D721Med (cell line): ENCODE measurements around the gene KMT2B.
"Not testable (repeated sequence)": the region's sequence is repeated elsewhere in the genome, so short reads cannot be mapped to it uniquely, and the experiment has no call there.

Experiments used
- DNase-seq: peaks from one replicate; pipeline ENCODE4 v3.0.0; 2011; ENCODE audit warnings: low spot score; ENCODE audit not compliant: insufficient read length
- FAIRE-seq: peaks from 2 replicates; lab custom pipeline; 2011; peaks lifted over from hg19 to GRCh38; lab: Jason Lieb, UNC
- CTCF ChIP-seq: IDR thresholded peaks from 2 replicates; pipeline ENCODE4 v1.5.1; 2012; ENCODE audit warnings: mild to moderate bottlenecking, control low read depth; ENCODE audit not compliant: insufficient read depth; ENCODE audit errors: missing control alignments

The KMT2B gene

GRCh38 chr19:35673121-35673804, 44.5 kb upstream of the KMT2B start:
- peak; percentile 69 for DNase-seq
- no peak for FAIRE-seq
- TF ChIP-seq CTCF = no peak

DNA sequence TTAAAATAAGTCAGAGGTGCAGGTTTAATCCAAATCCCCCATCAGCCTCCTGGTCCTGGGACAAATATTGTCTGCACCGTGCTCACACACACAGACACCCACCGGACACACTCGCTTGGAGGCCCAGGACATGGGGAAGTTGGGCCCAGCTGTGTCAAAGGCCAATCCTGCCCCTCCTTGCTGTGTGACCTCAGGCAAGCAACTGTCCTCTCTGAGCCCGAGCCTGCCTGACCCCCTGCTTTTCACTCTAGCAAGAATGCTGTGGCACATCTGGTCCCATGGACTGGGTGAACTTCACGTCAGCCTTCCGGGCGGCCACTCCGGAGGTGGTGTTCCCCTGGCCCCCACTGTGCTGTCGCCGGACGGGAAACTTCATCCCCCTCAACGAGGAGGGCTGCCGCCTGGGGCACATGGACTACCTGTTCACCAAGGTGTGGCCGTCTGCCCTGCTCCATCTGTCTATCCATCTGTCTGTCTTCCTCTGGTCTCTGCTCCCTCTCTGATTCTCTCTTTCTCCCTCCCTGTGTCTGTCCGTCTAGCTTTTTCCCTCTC, 42.1 kb upstream of the KMT2B start:
- no peak for TF ChIP-seq CTCF
- DNase-seq (no peak), FAIRE-seq (no peak)

DNA sequence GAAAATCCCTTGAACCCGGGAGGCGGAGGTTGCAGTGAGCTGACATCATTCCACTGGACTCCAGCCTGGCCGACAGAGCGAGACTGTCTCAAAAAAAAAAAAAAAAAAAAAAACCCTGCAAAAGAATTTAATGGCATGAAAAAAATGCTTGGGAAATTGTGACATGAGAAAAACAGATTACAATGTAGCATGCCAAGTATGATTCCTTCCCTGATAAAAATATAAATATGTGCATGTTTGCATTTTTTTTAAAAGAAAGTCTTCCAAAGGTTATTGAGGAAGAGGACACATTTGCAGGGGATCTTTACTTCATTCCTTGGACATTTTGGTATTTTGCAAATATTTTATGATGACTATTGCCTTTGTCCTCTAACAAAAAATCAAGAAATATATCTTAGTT, 28.0 kb upstream of the KMT2B start:
- no peak for DNase-seq
- no peak for TF ChIP-seq CTCF
- FAIRE-seq = no peak

DNA sequence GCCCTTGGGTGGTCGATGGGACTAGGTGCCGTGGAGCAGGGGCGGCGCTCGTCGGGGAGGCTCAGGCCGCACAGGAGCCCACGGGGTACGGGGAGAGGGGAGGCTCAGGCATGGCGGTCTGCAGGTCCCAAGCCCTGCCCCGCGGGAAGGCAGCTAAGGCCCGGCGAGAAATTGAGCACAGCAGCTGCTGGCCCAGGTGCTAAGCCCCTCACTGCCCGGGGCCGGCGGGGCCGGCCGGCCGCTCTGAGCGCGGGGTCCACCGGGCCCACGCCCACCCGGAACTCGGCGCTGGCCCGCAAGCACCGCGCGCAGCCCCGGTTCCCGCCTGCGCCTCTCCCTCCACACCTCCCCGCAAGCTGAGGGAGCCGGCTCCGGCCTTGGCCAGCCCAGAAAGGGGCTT, 26.7 kb upstream of the KMT2B start:
- not testable (repeated sequence) for FAIRE-seq, DNase-seq

- TF ChIP-seq CTCF = no peak
- no peak for FAIRE-seq
Observed at GRCh38 chr19:35692010-35692409, 25.8 kb upstream of the KMT2B start.

GRCh38 chr19:35693422-35693821, 24.4 kb upstream of the KMT2B start:
- TF ChIP-seq CTCF = no peak
- DNase-seq (no peak), FAIRE-seq (no peak)

More at GRCh38 chr19:35692010-35692409, 25.8 kb upstream of the KMT2B start:
- no peak for DNase-seq

DNA sequence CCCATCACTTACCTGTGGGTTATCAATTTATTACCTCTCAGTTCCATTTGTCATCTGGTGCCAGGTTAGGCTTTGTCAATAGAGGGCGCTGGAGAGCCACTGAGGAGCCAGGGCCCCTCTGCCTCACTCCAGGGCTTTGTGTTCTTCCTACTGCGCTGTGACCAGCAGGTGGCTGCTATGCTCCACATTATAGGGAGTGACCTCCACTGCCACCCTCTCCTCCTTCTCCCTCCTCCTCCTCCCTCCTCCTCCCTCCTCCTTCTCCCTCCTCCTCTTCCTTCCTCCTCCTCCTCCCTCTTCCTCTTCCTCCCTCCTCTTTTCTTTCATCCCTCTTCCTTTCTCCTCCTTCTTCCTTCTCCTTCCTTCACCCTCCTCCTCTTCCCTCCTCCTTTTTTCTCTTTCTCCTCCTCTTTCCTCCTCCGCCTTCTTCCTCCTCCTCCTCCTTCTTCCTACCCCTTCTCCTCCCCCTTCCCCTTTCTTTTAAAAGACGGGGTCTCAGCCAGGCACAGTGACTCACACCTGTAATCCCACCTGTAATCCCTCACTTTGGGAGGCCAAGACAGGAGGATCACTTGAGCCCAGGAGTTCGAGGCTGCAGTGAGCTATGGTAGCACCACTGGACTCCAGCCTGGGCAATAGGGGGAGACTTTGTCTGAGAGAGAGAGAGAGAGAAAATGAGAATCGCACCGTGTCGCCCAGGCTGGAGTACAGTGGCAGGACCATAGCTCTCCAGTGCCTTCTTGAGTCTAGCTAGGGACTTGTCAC, 23.8 kb upstream of the KMT2B start:
- no peak for FAIRE-seq

More for the DNA sequence above, 23.8 kb upstream of the KMT2B start:
- peak; percentile 66 for DNase-seq
- TF ChIP-seq CTCF = peak; percentile 99
